DMS114 treated with DMSO at 0.1 percent for 48 hours (cell line): ENCODE data around the gene RPL37A.

ENCODE experiments used
- DNase-seq: peaks from one replicate; lab custom pipeline; 2025; ENCODE audit not compliant: unreplicated experiment; lab: John Stamatoyannopoulos, UW

RPL37A gene

GRCh38 chr2:216486708-216487107, 11.9 kb upstream of the RPL37A start:
- DNase-seq, result no peak

GRCh38 chr2:216490061-216490460, 8.6 kb upstream of the RPL37A start:
- DNase-seq, result no peak

- DNase-seq, result no peak
Measured at GRCh38 chr2:216491793-216492596, 6.6 kb upstream of the RPL37A start.

DNA sequence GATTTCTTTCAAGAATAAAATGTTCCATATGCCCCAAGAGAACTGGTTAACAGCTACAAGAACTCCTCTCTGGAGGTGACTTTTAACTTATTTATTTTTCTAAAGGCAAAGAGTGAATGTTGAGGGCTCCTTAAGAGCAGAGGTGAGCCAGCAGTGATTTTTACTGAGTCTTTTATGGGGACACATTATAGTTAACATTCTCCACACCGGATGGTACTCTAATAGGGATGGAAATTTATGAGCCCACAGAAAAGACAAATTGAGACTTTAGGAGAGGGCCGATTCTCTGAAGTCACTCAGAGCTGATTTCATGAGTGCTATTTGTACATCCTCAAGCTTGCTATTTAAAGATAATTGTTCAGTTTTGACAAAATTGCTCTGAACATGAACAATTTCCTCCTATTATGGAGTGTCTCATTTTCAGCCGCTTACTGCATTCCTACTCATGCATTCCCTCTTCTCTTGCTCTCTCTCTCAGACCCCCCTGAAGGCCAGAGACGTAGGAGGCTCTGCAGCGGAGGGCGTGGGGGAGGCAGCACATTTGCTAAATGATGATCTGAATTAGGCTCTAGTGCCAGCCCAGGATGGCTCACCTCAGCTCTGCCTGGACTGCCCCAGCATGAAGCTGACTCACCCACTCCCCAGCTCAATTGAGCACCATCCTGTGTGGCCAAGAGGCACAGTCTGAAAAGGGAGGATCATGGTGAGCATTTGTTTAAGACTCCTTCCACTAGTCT, 5.9 kb upstream of the RPL37A start:
- DNase-seq, result no peak

DNA sequence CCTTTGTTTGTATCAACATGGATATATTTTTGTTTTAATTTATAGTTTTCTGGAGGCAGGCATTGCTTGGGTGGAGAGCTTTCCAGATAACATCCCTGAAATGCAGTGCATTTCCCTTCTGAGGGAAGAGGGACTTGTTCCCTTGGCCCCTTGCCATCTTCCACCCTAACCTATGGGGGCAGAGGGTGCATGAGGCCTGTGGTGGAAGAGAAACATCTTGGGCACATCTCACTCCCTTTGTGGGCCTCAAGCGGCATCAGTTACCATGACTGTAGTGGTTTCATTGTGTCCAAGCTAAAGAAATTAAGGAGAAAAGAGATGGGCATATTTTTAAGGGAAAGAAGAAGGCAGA, 5.3 kb upstream of the RPL37A start:
- no peak for DNase-seq

DNA sequence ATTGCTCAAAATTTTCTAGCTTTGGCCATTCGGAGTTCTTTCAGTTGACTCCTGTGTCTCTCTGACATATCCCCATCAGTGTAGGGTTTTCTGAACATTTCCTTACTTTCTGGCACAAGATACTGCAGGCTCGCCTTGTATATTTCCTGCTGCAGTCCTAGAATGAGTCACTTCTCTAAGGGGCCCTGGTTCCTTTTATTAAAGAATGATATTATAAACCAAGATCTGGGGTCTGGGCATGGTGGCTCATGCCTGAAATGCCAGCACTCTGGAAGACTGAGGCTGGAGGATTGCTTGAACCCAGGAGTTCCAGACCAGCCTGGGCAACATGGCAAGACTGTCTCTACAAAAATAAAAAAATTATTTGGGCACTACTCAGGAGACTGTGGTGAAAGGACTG, 3.0 kb upstream of the RPL37A start:
- no peak for DNase-seq

DNA sequence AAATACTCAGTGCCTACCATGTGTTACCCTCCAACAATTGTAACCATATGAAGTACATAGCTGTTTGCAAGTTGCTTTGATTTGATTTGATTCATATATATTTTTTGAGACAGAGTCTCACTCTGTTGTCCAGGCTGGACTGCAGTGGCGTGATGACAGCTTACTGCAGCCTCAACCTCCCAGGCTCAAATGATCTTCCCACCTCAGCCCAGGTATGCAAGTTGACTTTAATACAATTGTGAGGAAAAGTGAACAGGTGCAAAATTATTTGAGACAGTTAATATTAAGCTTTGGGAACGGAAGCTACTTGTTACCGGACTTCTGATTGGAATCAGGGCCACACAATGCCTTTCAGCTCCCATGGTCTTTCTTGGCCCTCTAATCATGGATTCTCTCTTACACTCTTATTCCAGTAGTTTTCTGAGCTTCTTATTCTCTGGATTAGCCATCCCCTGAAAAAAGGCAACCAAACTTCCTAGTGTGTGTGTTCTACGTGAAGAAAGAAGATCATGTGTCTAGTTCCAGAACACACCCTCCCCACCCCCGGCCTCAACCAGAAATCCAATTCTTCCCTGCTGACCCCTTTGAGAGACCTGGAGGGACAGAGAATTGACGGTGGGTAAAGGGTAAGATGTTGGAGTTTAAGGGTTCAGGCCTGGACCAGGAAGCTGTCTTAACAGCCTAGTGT, 1.1 kb upstream of the RPL37A start:
- DNase-seq, result no peak

DNA sequence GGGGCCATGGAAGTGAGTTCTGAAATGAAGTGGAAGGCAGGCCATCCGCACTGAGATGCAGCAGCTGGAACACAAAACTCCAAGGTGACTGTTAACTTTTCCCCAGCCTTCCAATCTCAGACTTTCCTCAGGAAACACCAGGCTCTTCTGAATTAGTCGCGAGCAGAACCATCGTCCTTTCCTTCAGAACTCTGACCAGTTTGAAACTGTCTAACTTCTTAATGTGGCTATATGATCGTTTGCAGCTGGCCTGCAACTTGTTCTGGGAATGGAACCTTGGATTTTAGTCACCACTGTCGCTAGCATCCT, 620 bp upstream of the RPL37A start:
- DNase-seq, result no peak

DNA sequence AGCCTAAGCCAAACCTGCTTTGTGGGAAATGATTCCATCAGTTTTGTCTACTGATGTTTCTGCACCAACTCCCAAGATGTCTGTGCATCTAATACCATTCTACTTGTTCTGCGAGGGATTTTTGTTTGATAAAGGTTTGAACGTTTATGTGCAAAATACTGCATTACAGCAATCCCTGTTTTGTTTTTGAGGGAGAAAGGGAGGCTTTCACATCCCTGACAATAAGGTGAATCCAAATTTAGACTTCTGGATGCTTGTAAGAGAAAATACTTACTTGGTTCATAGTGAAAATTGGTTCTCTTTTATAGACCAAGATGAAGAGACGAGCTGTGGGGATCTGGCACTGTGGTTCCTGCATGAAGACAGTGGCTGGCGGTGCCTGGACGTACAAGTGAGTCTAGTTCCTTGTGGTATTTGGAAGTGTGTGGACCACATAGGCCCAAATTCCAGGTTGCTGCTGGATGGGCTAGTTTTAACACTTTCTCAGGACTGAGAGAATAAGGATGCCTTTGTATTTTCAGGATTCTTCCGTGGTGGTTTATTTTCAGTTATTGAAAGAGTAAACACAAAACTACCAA, 1.1 kb downstream of the RPL37A start:
- DNase-seq, result no peak

DNA sequence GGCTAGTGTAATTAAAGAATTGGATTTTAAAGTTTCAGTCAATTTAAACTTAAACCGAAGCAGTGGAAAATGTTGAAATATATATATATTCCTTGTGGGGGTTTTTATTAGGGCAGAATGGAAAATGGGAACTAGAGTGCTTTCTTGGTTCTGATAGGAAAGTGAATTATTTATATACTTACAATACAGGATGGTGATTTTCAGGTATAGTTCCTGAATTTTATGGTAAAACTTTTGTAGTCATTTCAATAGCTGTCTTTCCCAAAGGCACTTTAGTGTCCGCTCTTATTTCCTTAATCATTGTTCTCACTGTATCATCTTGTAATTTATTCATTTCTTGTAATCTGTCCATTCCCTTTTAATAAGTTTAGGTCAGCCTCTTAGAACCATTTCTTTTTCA, 1.9 kb downstream of the RPL37A start:
- no peak for DNase-seq

GRCh38 chr2:216501854-216502253, 3.2 kb downstream of the RPL37A start:
- DNase-seq, result no peak

DNA sequence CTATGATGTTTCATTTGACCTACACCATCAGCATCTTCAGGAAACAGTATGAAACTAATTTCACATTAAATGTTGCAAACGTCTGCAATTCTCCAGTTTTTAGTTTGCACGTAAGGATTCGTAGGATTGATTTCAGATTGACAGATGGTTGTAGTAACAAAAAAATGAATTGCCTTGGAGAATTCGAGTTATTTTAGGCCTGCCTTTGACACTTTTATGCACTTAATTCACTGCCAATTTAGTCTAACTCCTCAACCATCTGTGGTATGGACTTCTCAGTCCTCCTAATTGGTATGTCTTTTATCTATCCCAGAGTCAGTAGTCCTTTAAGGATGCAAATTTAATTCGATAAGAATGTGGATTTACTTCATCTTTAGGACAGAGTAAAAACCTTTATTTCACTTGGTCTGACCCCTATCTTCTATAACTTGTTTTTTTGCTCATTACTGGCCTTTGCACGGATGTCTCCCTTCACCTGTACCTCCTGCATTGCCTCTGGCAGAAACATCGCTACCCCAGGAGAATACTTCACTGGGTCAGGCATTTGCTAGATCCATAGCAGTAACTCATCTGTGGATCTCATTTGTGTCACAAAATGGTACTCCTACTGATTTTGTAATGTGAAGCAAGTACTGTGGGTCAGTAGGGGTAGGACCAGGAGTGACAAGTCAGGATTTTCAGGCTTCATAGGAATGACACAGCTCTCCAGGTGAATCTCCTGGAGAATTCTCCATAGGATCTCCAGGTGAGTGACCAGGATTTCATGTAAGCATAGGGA, 3.9 kb downstream of the RPL37A start:
- no peak for DNase-seq

DNA sequence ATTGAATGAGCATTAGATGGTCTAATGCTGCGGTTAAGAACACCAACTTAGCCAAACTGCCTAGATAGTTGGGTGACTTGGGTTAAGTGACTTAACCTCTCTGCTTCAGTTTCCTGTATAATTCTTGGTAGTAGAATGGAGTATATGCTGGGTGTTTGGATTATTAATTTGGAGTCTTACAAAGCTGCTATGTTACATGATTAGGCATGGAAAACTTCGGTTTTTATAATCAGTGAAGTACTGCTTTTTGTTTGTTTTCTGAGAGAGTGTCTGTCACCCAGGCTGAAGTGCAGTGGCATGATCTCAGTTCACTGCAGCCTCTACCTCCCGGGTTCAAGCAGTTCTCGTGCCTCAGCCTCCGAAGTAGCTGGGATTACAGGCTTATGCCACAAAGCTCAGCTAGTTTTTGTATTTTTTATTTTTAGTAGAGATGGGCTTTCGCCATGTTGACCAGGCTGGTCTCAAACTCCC, 4.5 kb downstream of the RPL37A start:
- no peak for DNase-seq

DNA sequence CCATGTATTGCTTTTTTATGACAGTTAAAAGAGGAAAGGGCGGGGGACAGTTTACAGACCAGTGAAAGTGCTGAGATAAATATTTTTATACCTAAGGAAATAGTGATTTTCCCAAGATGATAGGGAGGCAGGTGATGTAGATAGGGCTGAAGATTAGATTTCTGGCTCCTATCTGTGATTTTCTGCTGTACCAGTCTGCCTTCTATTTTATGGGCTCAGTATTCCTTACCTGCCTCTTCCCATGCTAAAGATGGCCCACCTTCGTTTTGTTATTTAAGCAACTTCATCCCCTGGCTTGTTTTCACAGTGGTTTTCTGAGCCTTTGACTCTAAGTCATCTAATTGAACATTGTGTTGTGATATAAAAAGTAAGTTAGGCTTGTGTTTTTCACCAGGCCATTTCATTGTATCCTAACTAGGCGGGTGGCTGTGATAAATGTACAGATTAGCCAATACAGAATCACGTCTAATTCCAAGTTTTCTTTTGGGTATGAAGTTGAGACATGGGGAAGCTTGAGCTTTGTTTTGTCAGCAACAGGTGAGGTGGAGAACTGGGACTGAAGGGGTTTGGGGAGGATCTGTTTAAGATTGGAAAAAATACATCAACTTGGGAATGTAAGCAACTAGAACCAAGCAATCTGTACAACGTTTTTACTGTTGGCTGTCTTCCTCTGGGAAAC, 5.2 kb downstream of the RPL37A start:
- no peak for DNase-seq

DNA sequence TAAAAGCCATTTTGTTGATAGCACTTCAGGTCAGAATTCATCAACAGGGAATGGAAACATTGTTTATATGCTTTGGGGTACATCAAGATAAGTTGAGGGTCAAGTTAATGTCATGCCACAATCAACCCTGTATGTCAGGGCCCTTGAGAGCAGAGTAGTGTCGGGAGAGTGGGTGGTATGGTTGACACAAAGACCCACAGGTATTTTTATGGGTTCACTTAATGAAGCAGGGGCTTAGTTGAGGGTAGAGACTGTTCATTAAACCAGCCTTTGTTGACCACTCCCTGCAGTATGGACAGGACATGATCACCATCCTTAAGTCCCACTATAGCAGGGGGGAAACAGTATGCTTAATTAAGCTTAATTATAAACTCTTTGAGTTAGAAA, 5.7 kb downstream of the RPL37A start:
- DNase-seq, result no peak

- DNase-seq, result no peak
Measured at GRCh38 chr2:216505133-216506106, 6.8 kb downstream of the RPL37A start.

DNA sequence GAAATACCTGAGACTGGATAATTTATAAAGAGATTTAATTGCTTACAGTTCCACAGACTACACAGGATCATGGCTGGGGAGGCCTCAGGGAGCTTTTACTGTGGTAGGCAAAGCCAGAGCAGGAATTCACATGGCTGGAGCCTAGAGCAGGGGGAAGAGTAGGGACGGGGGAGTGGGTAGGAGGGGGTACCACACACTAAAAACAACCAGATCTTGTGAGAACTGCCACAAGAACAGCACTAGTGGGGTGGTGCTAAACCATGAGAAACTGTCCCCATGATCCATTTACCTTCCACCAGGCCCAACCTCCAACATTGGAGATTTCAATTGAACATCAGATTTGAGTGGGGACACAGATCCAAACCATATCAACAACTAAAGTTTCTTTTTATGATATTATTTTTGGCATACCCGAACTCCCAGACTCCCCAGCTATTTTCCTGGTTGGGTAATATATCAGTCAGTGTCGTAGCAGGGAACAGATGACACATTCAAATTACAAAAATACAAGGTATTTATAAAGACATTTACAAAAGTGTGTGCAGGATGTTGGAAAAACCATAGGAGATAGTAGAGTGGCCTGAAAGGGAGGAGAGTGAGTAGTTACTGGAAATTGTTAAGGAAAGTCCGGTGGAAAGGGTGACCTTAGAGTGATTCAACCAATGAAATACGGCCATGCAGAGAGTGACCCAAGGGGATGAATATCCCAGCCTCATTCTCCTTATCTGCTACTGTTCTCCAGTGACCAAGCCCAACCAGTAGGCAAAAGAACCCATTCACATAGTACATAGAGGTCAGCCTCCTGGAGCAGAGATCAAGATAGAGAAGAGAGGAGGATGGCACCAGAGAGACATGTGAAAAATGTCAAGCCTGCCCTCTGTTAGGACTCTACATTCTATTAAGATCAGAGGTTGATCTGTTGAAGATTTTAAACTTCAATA, 8.8 kb downstream of the RPL37A start:
- DNase-seq, result no peak

DNA sequence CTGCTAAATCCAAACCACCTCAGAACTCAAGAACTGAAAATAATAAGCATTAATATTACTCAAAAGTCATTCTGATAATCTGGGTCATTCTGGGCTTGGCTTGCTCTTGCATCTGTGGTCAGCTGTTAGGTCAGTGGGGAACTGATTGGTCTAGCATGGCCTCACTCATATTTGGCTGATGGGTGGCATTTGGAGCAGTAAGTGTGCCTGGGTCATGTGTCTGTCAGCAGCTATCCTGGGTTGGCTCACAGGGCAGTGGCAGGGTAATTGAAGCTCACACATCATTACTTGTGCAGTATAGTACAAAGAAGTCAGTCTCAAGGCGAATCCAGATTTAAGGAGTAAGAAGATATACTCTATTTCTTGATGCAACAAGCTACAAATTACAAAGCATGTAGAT, 9.6 kb downstream of the RPL37A start:
- no peak for DNase-seq
